K562 (cell line): ENCODE measurements around the gene CENPH. TPM values are rescaled to one million over a fixed set of nuclear protein-coding genes. Genes with fewer than 3 reads are reported as not detected.

ENCODE experiments used
- ATAC-seq: fragments of 200-7000 bp; cut with Tn5 transposase; 3 replicates; pipeline ENCODE4 v1.9.1; 2020; ENCODE audit warnings: moderate library complexity
- BruUV-seq: library from RNA; stranded (reverse); fragments of 400-500 nt; replicated peaks from 2 replicates; lab custom pipeline; 2021; lab: Mats Ljungman, UMichigan
- CTCF ChIA-PET: fragments of 300-600 bp; formaldehyde crosslinking; extraction: SDS; loops from one replicate; lab custom pipeline; 2021; ENCODE audit warnings: low intra/inter-chr PET ratio; lab: Yijun Ruan, JAX
- POLR2A ChIA-PET: fragments of 300-600, 350-650 bp; sonication (Branson Sonifier 250); formaldehyde crosslinking; extraction: SDS; loops from one replicate; lab custom pipeline; 2021; ENCODE audit warnings: antibody characterized with exemption, inconsistent platforms; lab: Yijun Ruan, JAX
- DNase-seq, 4 experiments: peaks; one replicate each; pipeline versions ENCODE4 v3.0.0 to v3.0.0-alpha.2; 2011 to 2018; ENCODE audit warnings: low spot score in 3 of 4, mixed read lengths in 3 of 4; ENCODE audit errors: extremely low read depth in 1 of 4
- FAIRE-seq: peaks from 2 replicates; lab custom pipeline; 2011; peaks lifted over from hg19 to GRCh38; lab: Jason Lieb, UNC
- H2AFZ ChIP-seq: 2 replicates; pipeline ENCODE4 v1.6.0; 2011; ENCODE audit warnings: low read depth, low read length, control low read depth, inconsistent platforms
- H3K27ac ChIP-seq: fragments of 200-600 bp; 3 replicates; pipeline ENCODE4 v1.8.0; 2011; ENCODE audit warnings: low read depth, mild to moderate bottlenecking, control low read depth, inconsistent platforms, low read length, moderate library complexity, mixed read lengths; ENCODE audit errors: extremely low read depth
- H3K27me3 ChIP-seq, 2 experiments: fragments of 300-600 bp in 1 of 2; 2 replicates in 1 of 2; 3 replicates in 1 of 2; pipeline versions ENCODE4 v1.6.0 to v1.8.0; 2011; ENCODE audit warnings: inconsistent platforms in 2 of 2, low read length in 2 of 2, mild to moderate bottlenecking in 1 of 2, mixed read lengths in 1 of 2, moderate library complexity in 1 of 2; ENCODE audit not compliant: control insufficient read depth in 2 of 2, insufficient read depth in 2 of 2
- H3K36me3 ChIP-seq: fragments of 300-600 bp; 3 replicates; pipeline ENCODE4 v1.8.0; 2011; ENCODE audit warnings: mild to moderate bottlenecking, low read length, inconsistent platforms; ENCODE audit not compliant: control insufficient read depth, insufficient read depth
- H3K4me1 ChIP-seq, 2 experiments: fragments of 200-600 bp in 1 of 2; replicated peaks in 1 of 2; 2 replicates in 1 of 2; 3 replicates in 1 of 2; pipeline versions ENCODE4 v1.5.1 to v1.8.0; 2011; ENCODE audit warnings: inconsistent platforms in 2 of 2, low read length in 2 of 2, mild to moderate bottlenecking in 1 of 2, mixed read lengths in 1 of 2, moderate library complexity in 1 of 2; ENCODE audit not compliant: control insufficient read depth in 2 of 2, insufficient read depth in 2 of 2
- H3K4me2 ChIP-seq: 2 replicates; pipeline ENCODE4 v1.6.1; 2011; ENCODE audit warnings: low read length, control low read depth, inconsistent platforms, mixed read lengths; ENCODE audit not compliant: insufficient read depth
- H3K4me3 ChIP-seq: fragments of 200-600 bp; sonication (generic), shearing (Covaris generic); 2 replicates; pipeline ENCODE4 v1.5.1; 2016; ENCODE audit warnings: control low read depth, inconsistent platforms
- H3K79me2 ChIP-seq: fragments of 200-600 bp; 3 replicates; pipeline ENCODE4 v1.8.0; 2011; ENCODE audit warnings: low read length, inconsistent platforms; ENCODE audit not compliant: control insufficient read depth, insufficient read depth
- H3K9ac ChIP-seq, 2 experiments: 2 replicates each; pipeline versions ENCODE4 v1.6.0 to v1.6.1; 2011; ENCODE audit warnings: low read depth in 2 of 2, low read length in 2 of 2, control low read depth in 1 of 2, inconsistent platforms in 1 of 2, mild to moderate bottlenecking in 1 of 2, mixed read lengths in 1 of 2; ENCODE audit not compliant: insufficient read depth in 1 of 2
- H3K9me1 ChIP-seq: one replicate; pipeline ENCODE4 v1.6.0; 2011; ENCODE audit warnings: inconsistent platforms, mild to moderate bottlenecking, low read length, moderate library complexity; ENCODE audit not compliant: control insufficient read depth, insufficient read depth
- H3K9me3 ChIP-seq: replicated peaks from 2 replicates; pipeline ENCODE4 v1.5.1; 2011; ENCODE audit warnings: low read depth, low read length, inconsistent platforms; ENCODE audit not compliant: control insufficient read depth, insufficient read depth
- H4K20me1 ChIP-seq: replicated peaks from 2 replicates; pipeline ENCODE4 v1.6.1; 2011; ENCODE audit warnings: low read length, inconsistent platforms, mixed read lengths; ENCODE audit not compliant: control insufficient read depth, insufficient read depth
- CREM ChIP-seq: IDR thresholded peaks from 2 replicates; pipeline ENCODE4 v1.6.1; 2014; ENCODE audit warnings: antibody characterized with exemption, low read depth
- HNRNPL ChIP-seq: fragments of 200-400 bp; formaldehyde crosslinking; IDR thresholded peaks from 2 replicates; pipeline ENCODE4 v1.6.1; 2017; ENCODE audit warnings: low read depth, mild to moderate bottlenecking, low read length
- TGIF2 ChIP-seq: sonication (generic); formaldehyde crosslinking; IDR thresholded peaks from 2 replicates; pipeline ENCODE4 v1.8.1; 2022; ENCODE audit warnings: mild to moderate bottlenecking, missing genetic modification reagents, moderate library complexity
- ZNF121 ChIP-seq: sonication (generic); formaldehyde crosslinking; conservative IDR thresholded peaks from 2 replicates; pipeline ENCODE4 v1.8.0; 2022; ENCODE audit warnings: missing genetic modification reagents
- ZZZ3 ChIP-seq: fragments of 450-650 bp; IDR thresholded peaks from 2 replicates; pipeline ENCODE4 v1.6.1; 2016; ENCODE audit warnings: antibody characterized with exemption, mild to moderate bottlenecking, moderate library complexity
- in situ Hi-C: fragments of 300-500 bp; cut with MboI; formaldehyde crosslinking; loops from 4 replicates; pipeline ENCODE4 v1.15.0; 2018; ENCODE audit warnings: inconsistent platforms, mixed read lengths
- intact Hi-C: fragments of 100-400 bp; cut with micrococcal nuclease; formaldehyde crosslinking; loops from 2 replicates; pipeline ENCODE4 v1.14.2; 2022
- polyA plus RNA-seq, 8 experiments: library from polyadenylated mRNA; depleted of rRNA in 4 of 8; stranded (reverse) in 5 of 8; unstranded in 3 of 8; fragments of >200 nt; fragmentation: Nextera tagmentation in 2 of 8; fragmentation: Illumina TruSeq in 1 of 8; extraction: Ambion mirVana in 2 of 8; extraction: Trizol in 1 of 8; gene quantifications; 2 replicates each; pipeline versions ENCODE4 v1.2.1 to v1.2.3, GENCODE V29; 2011 to 2014; ENCODE audit warnings: inconsistent platforms in 1 of 8, missing spikeins in 1 of 8
- total RNA-seq, 7 experiments: library from RNA; depleted of rRNA in 6 of 7; stranded (reverse); fragments of >200 nt in 6 of 7; fragmentation: Illumina TruSeq in 2 of 7; extraction: Trizol in 2 of 7; gene quantifications; 2 replicates each; pipeline versions ENCODE4 v1.2.1 to v1.2.3, GENCODE V29; 2011 to 2021; ENCODE audit warnings: low replicate concordance in 1 of 7

The CENPH gene
- total and polyA plus RNA-seq, 9 of the 15 experiments (the other 6 are each of a cell fraction or from before 2014, with no cell fraction given): 10.5 to 124 (median 74.9) TPM

DNA sequence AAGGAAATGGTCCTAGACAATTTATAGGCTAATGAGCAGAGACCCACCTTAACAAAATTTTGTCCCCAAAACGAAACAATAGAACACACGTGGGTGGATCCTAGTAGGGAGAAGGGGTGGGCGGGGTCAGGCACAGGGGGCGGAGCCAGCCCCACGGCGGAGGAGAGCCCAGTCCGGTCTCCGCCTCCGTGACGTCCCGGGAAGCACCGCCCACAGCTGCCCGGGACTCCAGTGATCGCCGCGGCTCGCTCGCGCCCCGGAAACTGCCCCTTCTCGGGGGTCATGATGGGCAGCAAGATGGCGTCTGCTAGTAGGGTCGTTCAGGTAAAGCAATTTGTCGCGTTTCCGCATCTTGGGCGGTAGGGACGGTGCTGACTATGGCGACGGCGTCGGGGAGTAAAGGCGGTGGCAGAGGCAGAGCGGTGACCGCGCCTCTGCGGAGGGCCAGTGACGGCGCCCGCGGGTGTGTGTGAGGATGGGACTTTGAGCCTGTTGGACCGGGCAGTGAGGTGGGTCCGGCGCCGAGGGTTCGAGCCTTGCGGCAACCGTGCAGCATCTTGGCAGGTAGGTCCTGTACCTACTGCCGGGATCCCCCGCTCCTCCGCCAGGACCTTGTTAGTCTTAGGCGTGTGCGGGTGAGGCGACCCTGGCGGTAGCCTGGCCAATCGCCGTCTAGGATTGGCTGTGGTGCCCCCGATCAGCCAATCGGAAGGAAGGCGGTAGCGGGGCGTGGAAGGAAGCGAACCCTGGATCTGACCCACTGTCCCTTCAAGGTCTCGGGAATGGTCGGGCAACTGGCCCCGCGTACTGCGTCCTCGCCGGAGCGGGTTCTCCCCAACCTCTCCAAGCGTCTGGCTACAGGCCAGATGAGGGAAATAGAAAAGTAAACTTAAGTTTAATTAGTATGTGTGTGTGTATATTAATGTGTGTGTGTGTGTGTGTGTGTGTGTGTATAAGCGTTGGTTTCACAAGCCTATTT is 28.5 kb downstream of the CENPH start (continued):
- TF ChIP-seq HNRNPL: 0 out of 2 replicates have a peak, but pooled peaks have one; percentile 61
- peak; percentile 23; the same call in 1 of the 2 replicates for TF ChIP-seq TGIF2
- TF ChIP-seq ZZZ3: 0 out of 2 replicates have a peak, but pooled peaks have one; percentile 60

DNA sequence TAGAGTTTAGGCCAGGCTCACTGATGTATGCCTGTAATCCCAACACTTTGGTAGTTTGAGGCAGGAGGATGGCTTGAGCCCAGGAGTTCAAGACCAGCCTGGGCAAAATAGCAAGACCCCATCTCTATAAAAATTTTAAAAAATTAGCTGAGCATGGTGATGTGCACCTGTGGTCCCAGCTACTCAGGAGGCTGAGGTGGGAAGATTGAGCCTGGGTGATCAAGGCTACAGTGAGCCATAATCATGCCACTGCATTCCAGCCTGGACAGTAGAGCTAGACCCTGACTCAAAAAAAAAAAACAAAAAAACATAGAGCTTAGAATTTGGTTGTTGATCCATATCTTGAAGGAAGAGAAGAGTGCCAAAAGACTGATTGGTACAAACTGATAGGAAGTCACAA is 30.6 kb downstream of the CENPH start:
- no TSS peak for BruUV-seq
- Histone ChIP-seq H3K9me3 (0 out of 2 replicates have a peak, but pooled peaks cover 3% of the 10 kb centered on the region), H3K27ac (no peak overlapping the region), H4K20me1 (no peaks in the 10 kb centered on the region), H3K4me3 (no peak overlapping the region), H3K36me3 (peaks cover 28% of the 10 kb centered on the region; the same call in 1 of the 3 replicates), H3K9ac (no peak overlapping the region), H3K4me2 (no peak overlapping the region), H3K9me1 (no peaks in the 10 kb centered on the region), H3K4me1 (peaks cover 4 to 13% of the 10 kb centered on the region in 2 experiments; a peak in 4 of 5 replicates), H2AFZ (no peak overlapping the region), H3K27me3 (no peaks in the 10 kb centered on the region), H3K79me2 (peaks cover 58% of the 10 kb centered on the region)
- ATAC-seq (no peak), DNase-seq (no peak), FAIRE-seq (no peak)
- in situ Hi-C loops (no loop called here), intact Hi-C loops (no loop called here)
- CTCF ChIA-PET: no interaction called here
- POLR2A ChIA-PET: no interaction called here
- no peak for TF ChIP-seq CREM
- peak; percentile 95 for TF ChIP-seq ZNF121
